HEK293 (cell line): ENCODE results near the gene RPS6KA2.

Source experiments
- CTCF ChIP-seq: fragments of 450-650 bp; formaldehyde crosslinking; IDR thresholded peaks from 2 replicates; pipeline ENCODE4 v1.5.1; 2016; ENCODE audit warnings: missing biosample characterization, missing genetic modification characterization
- GLIS2 ChIP-seq: fragments of 450-650 bp; formaldehyde crosslinking; IDR thresholded peaks from 2 replicates; pipeline ENCODE4 v1.5.1; 2016; ENCODE audit warnings: missing biosample characterization, missing genetic modification characterization

GRCh38 chr6:166553563-166554271 is 73.3 kb downstream of the RPS6KA2 start:
- no peak for TF ChIP-seq GLIS2 (tag by site-specific recombination)
- TF ChIP-seq CTCF (tag by site-specific recombination) = no peak
